ENCODE data around the gene CREB5. TPM values are rescaled to one million over a fixed set of nuclear protein-coding genes. Genes with fewer than 3 reads are reported as not detected.

CREB5 gene
- total RNA-seq, 4 donors from 2014 or later = 0.90 to 10.1 (median 4.9) TPM

DNA sequence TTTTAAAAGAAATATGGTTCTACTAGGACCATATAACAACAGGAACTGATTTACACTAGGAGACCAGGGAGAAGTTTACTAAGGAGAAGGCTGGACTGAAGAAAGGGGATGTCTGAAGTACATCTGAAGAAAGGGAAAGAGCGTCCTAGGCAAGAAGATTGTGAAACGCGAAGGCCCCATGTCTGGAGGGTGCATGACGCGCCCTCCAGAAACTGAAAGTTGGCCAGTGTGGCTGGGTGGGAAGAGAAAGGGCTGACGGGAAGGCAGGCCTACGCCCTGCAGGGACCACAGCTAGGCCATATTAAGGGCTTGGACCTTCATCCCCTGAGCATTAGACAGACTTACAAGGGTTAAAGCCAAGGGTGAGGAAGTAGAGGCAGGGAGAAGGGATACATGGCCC, 387.8 kb downstream of the CREB5 start:
- no peak overlapping the region for H3K27ac ChIP-seq
- no peak for TF ChIP-seq POLR2A (IDR thresholded peaks at IDR 0.05)
- no peak for TF ChIP-seq CTCF (IDR thresholded peaks at IDR 0.05 in 4 of 5, conservative IDR thresholded peaks at IDR 0.05 in 1 of 5)
- H3K9me3 ChIP-seq = no peaks in the 10 kb centered on the region
- in situ Hi-C loops (cut with MboI; ENCODE audit: low sequenced_read_pairs in 4 of 4) (no loop called here), intact Hi-C loops (cut with DNase I; ENCODE audit: low total_unique reads) (no loop called here)
- no peak overlapping the region for H3K4me3 ChIP-seq
- ATAC-seq (no peak), DNase-seq (peak in 1 of 2 donors; percentile 26)
- H3K36me3 ChIP-seq = peaks cover 0 to 2% of the 10 kb centered on the region in 2 donors
- no peaks in the 10 kb centered on the region for H3K4me1 ChIP-seq
- no peaks in the 10 kb centered on the region for H3K27me3 ChIP-seq

- H3K4me1 ChIP-seq = no peaks in the 10 kb centered on the region
- H3K27ac ChIP-seq = no peak overlapping the region
- intact Hi-C loops (cut with DNase I; ENCODE audit: low total_unique reads) (no loop called here), in situ Hi-C loops (cut with MboI; ENCODE audit: low sequenced_read_pairs in 4 of 4) (no loop called here)
- no peak overlapping the region for H3K4me3 ChIP-seq
- no peaks in the 10 kb centered on the region for H3K27me3 ChIP-seq
- ATAC-seq (no peak), DNase-seq (no peak)
- TF ChIP-seq POLR2A (IDR thresholded peaks at IDR 0.05) (no peak), CTCF (IDR thresholded peaks at IDR 0.05 in 4 of 5, conservative IDR thresholded peaks at IDR 0.05 in 1 of 5) (no peak)
- peaks cover 0 to 2% of the 10 kb centered on the region in 2 donors for H3K36me3 ChIP-seq
- no peaks in the 10 kb centered on the region for H3K9me3 ChIP-seq
Measured at GRCh38 chr7:28802450-28802849, 390.1 kb downstream of the CREB5 start.

DNA sequence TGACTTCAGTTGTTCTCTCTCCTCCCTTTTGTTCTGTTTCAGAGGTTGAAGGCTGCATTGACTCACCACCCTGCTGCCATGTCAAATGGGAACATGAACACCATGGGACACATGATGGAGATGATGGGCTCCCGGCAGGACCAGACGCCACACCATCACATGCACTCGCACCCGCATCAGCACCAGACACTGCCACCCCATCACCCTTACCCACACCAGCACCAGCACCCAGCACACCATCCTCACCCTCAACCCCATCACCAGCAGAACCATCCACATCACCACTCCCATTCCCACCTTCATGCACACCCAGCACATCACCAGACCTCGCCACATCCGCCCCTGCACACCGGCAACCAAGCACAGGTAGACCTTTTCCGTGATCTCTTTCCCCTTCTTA, 391.8 kb downstream of the CREB5 start:
- Histone ChIP-seq H3K4me3 (no peak overlapping the region), H3K27me3 (no peaks in the 10 kb centered on the region), H3K9me3 (no peaks in the 10 kb centered on the region), H3K36me3 (peaks cover 0 to 2% of the 10 kb centered on the region in 2 donors), H3K27ac (no peak overlapping the region), H3K4me1 (no peaks in the 10 kb centered on the region)
- no peak for TF ChIP-seq POLR2A (IDR thresholded peaks at IDR 0.05)
- no peak for TF ChIP-seq CTCF (IDR thresholded peaks at IDR 0.05 in 4 of 5, conservative IDR thresholded peaks at IDR 0.05 in 1 of 5)
- ATAC-seq (no peak), DNase-seq (no peak)
- in situ Hi-C loops (cut with MboI; ENCODE audit: low sequenced_read_pairs in 4 of 4) = no loop called here
- intact Hi-C loops (cut with DNase I; ENCODE audit: low total_unique reads) = no loop called here

DNA sequence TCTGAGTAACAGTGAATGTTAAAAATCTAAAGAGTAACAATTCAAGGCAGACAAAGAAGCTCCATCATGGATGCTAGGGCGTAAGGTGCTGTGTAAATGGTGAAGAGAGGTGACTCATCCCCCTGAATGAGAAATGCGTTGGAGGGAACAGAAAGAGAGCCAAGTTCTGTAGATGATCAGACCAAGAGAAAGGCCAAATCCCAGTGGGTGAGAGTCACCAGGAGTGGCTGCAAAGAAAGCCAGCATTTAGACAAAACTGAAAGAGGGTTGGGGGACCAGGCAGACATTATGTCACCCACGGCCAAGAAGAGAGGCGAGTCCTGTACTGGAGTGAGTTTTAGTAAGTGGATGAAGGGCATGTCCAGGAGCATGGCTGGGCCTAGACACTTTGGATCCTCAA, 392.7 kb downstream of the CREB5 start:
- DNase-seq = no peak
- no peak overlapping the region for H3K4me3 ChIP-seq
- intact Hi-C loops (cut with DNase I; ENCODE audit: low total_unique reads) (no loop called here), in situ Hi-C loops (cut with MboI; ENCODE audit: low sequenced_read_pairs in 4 of 4) (no loop called here)
- H3K4me1 ChIP-seq = no peaks in the 10 kb centered on the region
- H3K27me3 ChIP-seq = no peaks in the 10 kb centered on the region
- peaks cover 0 to 2% of the 10 kb centered on the region in 2 donors for H3K36me3 ChIP-seq
- H3K9me3 ChIP-seq = no peaks in the 10 kb centered on the region
- ATAC-seq = no peak
- no peak overlapping the region for H3K27ac ChIP-seq
- TF ChIP-seq CTCF (IDR thresholded peaks at IDR 0.05 in 4 of 5, conservative IDR thresholded peaks at IDR 0.05 in 1 of 5) = no peak
- TF ChIP-seq POLR2A (IDR thresholded peaks at IDR 0.05) = no peak

- H3K27ac ChIP-seq = no peak overlapping the region
- peaks cover 0 to 2% of the 10 kb centered on the region in 2 donors for H3K36me3 ChIP-seq
- in situ Hi-C loops (cut with MboI; ENCODE audit: low sequenced_read_pairs in 4 of 4) = no loop called here
- TF ChIP-seq CTCF (IDR thresholded peaks at IDR 0.05 in 4 of 5, conservative IDR thresholded peaks at IDR 0.05 in 1 of 5) (no peak), POLR2A (IDR thresholded peaks at IDR 0.05) (no peak)
- ATAC-seq = no peak
- H3K4me1 ChIP-seq = peaks cover 0 to 3% of the 10 kb centered on the region in 2 donors
- no peak for DNase-seq
- no peaks in the 10 kb centered on the region for H3K27me3 ChIP-seq
- no peak overlapping the region for H3K4me3 ChIP-seq
- intact Hi-C loops (cut with DNase I; ENCODE audit: low total_unique reads) = no loop called here
- H3K9me3 ChIP-seq = no peaks in the 10 kb centered on the region
Measured at GRCh38 chr7:28806841-28807240, 394.5 kb downstream of the CREB5 start.

Data from gastrocnemius medialis (tissue), 4 donors.